H1 (cell line): ENCODE measurements around the gene GNG7. TPM values are rescaled to one million over a fixed set of nuclear protein-coding genes. Genes with fewer than 3 reads are reported as not detected.
"Not testable (repeated sequence)": the region's sequence is repeated elsewhere in the genome, so short reads cannot be mapped to it uniquely, and the experiment has no call there.

Experiments used
- CTCF ChIA-PET: fragments of 300-600 bp; sonication (Branson Sonifier 250); formaldehyde crosslinking; loops from one replicate; lab custom pipeline; 2021; ENCODE audit not compliant: partially characterized antibody; lab: Charles Lee
- POLR2A ChIA-PET: fragments of 300-600 bp; sonication (Branson Sonifier 250); formaldehyde crosslinking; loops from one replicate; lab custom pipeline; 2021; ENCODE audit warnings: inconsistent platforms; ENCODE audit not compliant: partially characterized antibody; lab: Charles Lee
- DNase-seq, 2 experiments: peaks; one replicate each; pipeline versions ENCODE4 v3.0.0 to v3.0.0-alpha.2; 2010 to 2022; ENCODE audit warnings: low spot score in 2 of 2, low read depth in 1 of 2, mixed read lengths in 1 of 2
- FAIRE-seq: peaks from 2 replicates; lab custom pipeline; 2011; peaks lifted over from hg19 to GRCh38; lab: Jason Lieb, UNC
- H2AFZ ChIP-seq: 2 replicates; pipeline ENCODE4 v1.8.1; 2012; ENCODE audit warnings: low read length, inconsistent platforms
- H2AK5ac ChIP-seq: 2 replicates; pipeline ENCODE4 v1.6.1; 2013; ENCODE audit warnings: low read depth, low read length
- H2BK120ac ChIP-seq: replicated peaks from 2 replicates; pipeline ENCODE3; 2013; ENCODE audit warnings: low read depth, low read length, inconsistent platforms
- H2BK12ac ChIP-seq: 2 replicates; pipeline ENCODE4 v1.6.1; 2013; ENCODE audit warnings: low read depth, low read length
- H2BK15ac ChIP-seq: 2 replicates; pipeline ENCODE4 v1.6.1; 2013; ENCODE audit warnings: low read length
- H2BK20ac ChIP-seq: 2 replicates; pipeline ENCODE4 v1.6.1; 2013; ENCODE audit warnings: low read length
- H2BK5ac ChIP-seq: 2 replicates; pipeline ENCODE4 v1.6.1; 2013; ENCODE audit warnings: low read depth, low read length
- H3K14ac ChIP-seq: 2 replicates; pipeline ENCODE4 v1.6.1; 2013; ENCODE audit warnings: inconsistent platforms; ENCODE audit not compliant: insufficient read length
- H3K18ac ChIP-seq: 2 replicates; pipeline ENCODE4 v1.6.1; 2013; ENCODE audit warnings: low read length; ENCODE audit errors: extremely low read depth
- H3K23ac ChIP-seq: 2 replicates; pipeline ENCODE4 v1.6.1; 2013; ENCODE audit warnings: inconsistent platforms; ENCODE audit not compliant: insufficient read length
- H3K23me2 ChIP-seq: 2 replicates; pipeline ENCODE4 v1.6.1; 2013; ENCODE audit warnings: low read depth, low read length
- H3K27ac ChIP-seq: 2 replicates; pipeline ENCODE4 v1.6.1; 2011; ENCODE audit warnings: low read depth, low read length, inconsistent platforms
- H3K27me3 ChIP-seq, 4 experiments: replicated peaks in 1 of 4; 1 replicate in 1 of 4; 2 replicates in 3 of 4; pipeline versions ENCODE4 v1.6.1 to v1.8.1; 2011 to 2013; ENCODE audit warnings: low read length in 3 of 4, mild to moderate bottlenecking in 3 of 4, inconsistent platforms in 2 of 4, mixed read lengths in 2 of 4, moderate library complexity in 1 of 4; ENCODE audit not compliant: control insufficient read depth in 3 of 4, insufficient read depth in 3 of 4; ENCODE audit errors: extremely low read depth in 1 of 4
- H3K36me3 ChIP-seq, 4 experiments: 2 replicates each; pipeline versions ENCODE4 v1.6.1 to v1.8.1; 2011 to 2013; ENCODE audit warnings: mild to moderate bottlenecking in 4 of 4, low read length in 3 of 4, moderate library complexity in 2 of 4, control low read depth in 1 of 4, inconsistent platforms in 1 of 4; ENCODE audit not compliant: insufficient read depth in 4 of 4, control insufficient read depth in 2 of 4
- H3K4ac ChIP-seq: replicated peaks from 2 replicates; pipeline ENCODE3; 2013; ENCODE audit warnings: low read length, low read depth, mixed read lengths, inconsistent platforms; ENCODE audit not compliant: insufficient read length
- H3K4me1 ChIP-seq, 4 experiments: replicated peaks in 1 of 4; 1 replicate in 1 of 4; 2 replicates in 3 of 4; pipeline versions ENCODE4 v1.6.1 to v1.8.1; 2011 to 2013; ENCODE audit warnings: low read length in 3 of 4, inconsistent platforms in 2 of 4, mixed read lengths in 1 of 4; ENCODE audit not compliant: insufficient read depth in 4 of 4, control insufficient read depth in 3 of 4
- H3K4me2 ChIP-seq, 2 experiments: 2 replicates each; pipeline versions ENCODE4 v1.6.1 to v1.8.1; 2011 to 2013; ENCODE audit warnings: low read depth in 2 of 2, low read length in 2 of 2, control low read depth in 1 of 2, inconsistent platforms in 1 of 2, mild to moderate bottlenecking in 1 of 2; ENCODE audit not compliant: insufficient read depth in 1 of 2
- H3K4me3 ChIP-seq, 4 experiments: fragments of 200-600, 300-600 bp in 1 of 4; sonication (generic), shearing (Covaris generic), sonication (Bioruptor Twin) in 1 of 4; 2 replicates each; pipeline versions ENCODE4 v1.5.1 to v1.8.1; 2011 to 2016; ENCODE audit warnings: low read length in 4 of 4, low read depth in 3 of 4, control low read depth in 2 of 4, inconsistent platforms in 2 of 4, mild to moderate bottlenecking in 2 of 4, mixed read lengths in 1 of 4, moderate library complexity in 1 of 4; ENCODE audit not compliant: insufficient read depth in 2 of 4; ENCODE audit errors: extremely low read depth in 1 of 4
- H3K56ac ChIP-seq: replicated peaks from 2 replicates; pipeline ENCODE3; 2013; ENCODE audit warnings: low read depth, mild to moderate bottlenecking, mixed read lengths, low read length, inconsistent platforms; ENCODE audit not compliant: insufficient read length
- H3K79me1 ChIP-seq: 2 replicates; pipeline ENCODE4 v1.6.1; 2013; ENCODE audit warnings: low read depth, low read length, control low read depth
- H3K79me2 ChIP-seq, 2 experiments: 2 replicates each; pipeline versions ENCODE4 v1.6.1 to v1.8.1; 2012 to 2013; ENCODE audit warnings: low read length in 2 of 2, mild to moderate bottlenecking in 2 of 2, inconsistent platforms in 1 of 2; ENCODE audit not compliant: insufficient read depth in 2 of 2, control insufficient read depth in 1 of 2
- H3K9ac ChIP-seq, 4 experiments: replicated peaks in 1 of 4; 1 replicate in 1 of 4; 2 replicates in 3 of 4; pipeline versions ENCODE4 v1.6.1 to v1.8.1; 2011 to 2013; ENCODE audit warnings: low read depth in 3 of 4, low read length in 3 of 4, control low read depth in 2 of 4, mild to moderate bottlenecking in 2 of 4, moderate library complexity in 2 of 4, inconsistent platforms in 1 of 4; ENCODE audit errors: extremely low read depth in 1 of 4
- H3K9me3 ChIP-seq, 2 experiments: 2 replicates each; pipeline versions ENCODE4 v1.6.1 to v1.8.1; 2012 to 2013; ENCODE audit warnings: mild to moderate bottlenecking in 2 of 2, moderate library complexity in 2 of 2, control low read depth in 1 of 2, inconsistent platforms in 1 of 2, low read depth in 1 of 2, low read length in 1 of 2, mixed read lengths in 1 of 2; ENCODE audit not compliant: insufficient read depth in 2 of 2
- H4K20me1 ChIP-seq, 2 experiments: replicated peaks in 1 of 2; 2 replicates each; pipeline versions ENCODE3 to v1.8.1; 2011 to 2013; ENCODE audit warnings: inconsistent platforms in 2 of 2, low read length in 2 of 2, mild to moderate bottlenecking in 1 of 2; ENCODE audit not compliant: insufficient read depth in 2 of 2, control insufficient read depth in 1 of 2
- H4K5ac ChIP-seq: 2 replicates; pipeline ENCODE4 v1.6.1; 2013; ENCODE audit warnings: low read length, low read depth, mixed read lengths, inconsistent platforms; ENCODE audit not compliant: insufficient read length
- H4K8ac ChIP-seq: 2 replicates; pipeline ENCODE4 v1.8.0; 2013; ENCODE audit warnings: mild to moderate bottlenecking, moderate library complexity, low read length, inconsistent platforms; ENCODE audit not compliant: insufficient read depth; ENCODE audit errors: extremely low read depth
- H4K91ac ChIP-seq: replicated peaks from 2 replicates; pipeline ENCODE3; 2013; ENCODE audit warnings: low read length, mixed read lengths, inconsistent platforms; ENCODE audit not compliant: insufficient read length
- CTCF ChIP-seq, 3 experiments: IDR thresholded peaks; 1 replicate in 2 of 3; 2 replicates in 1 of 3; pipeline versions ENCODE4 v1.5.1 to v1.6.1; 2011; ENCODE audit warnings: low read length in 3 of 3, mild to moderate bottlenecking in 3 of 3, inconsistent platforms in 2 of 3, low read depth in 1 of 3, moderate library complexity in 1 of 3; ENCODE audit not compliant: insufficient read depth in 1 of 3; ENCODE audit errors: control extremely low read depth in 1 of 3
- NRF1 ChIP-seq: IDR thresholded peaks from 2 replicates; pipeline ENCODE4 v1.6.1; 2011; ENCODE audit warnings: mild to moderate bottlenecking, low read depth, low read length, improper control_type of control experiment
- WGBS, 2 experiments: shearing (Covaris generic) in 1 of 2; methylation state at CpG; one replicate each; pipeline versions ENCODE4 v1.1.6 to v1.1.7; 2013 to 2015; ENCODE audit warnings: low lambda C conversion rate in 2 of 2, mixed read lengths in 2 of 2, inconsistent platforms in 1 of 2, low coverage in 1 of 2, missing lambda C conversion rate in 1 of 2; ENCODE audit not compliant: insufficient replicate concordance in 2 of 2, insufficient coverage in 1 of 2, insufficient read length in 1 of 2; ENCODE audit errors: extremely low coverage in 1 of 2, missing lambda C conversion rate in 1 of 2; 5-methylcytosine and 5-hydroxymethylcytosine counted together
- polyA plus RNA-seq, 7 experiments: library from polyadenylated mRNA; depleted of rRNA in 3 of 7; stranded (reverse) in 5 of 7; unstranded in 2 of 7; fragments of >200 nt in 5 of 7; fragments of 200-250 nt in 2 of 7; gene quantifications; 1 replicate in 5 of 7; 2 replicates in 1 of 7; 4 replicates in 1 of 7; pipeline versions ENCODE4 v1.2.1 to v1.2.3, GENCODE V29; 2011 to 2013; ENCODE audit warnings: missing spikeins in 2 of 7, mixed read lengths in 2 of 7
- total RNA-seq: library from RNA; stranded (reverse); fragmentation: NEBNext Ultra II Directional; extraction: Animal tissue kit (Norgen Biotek cat#: 25700); gene quantifications from 2 replicates; pipeline ENCODE4 v1.2.1, GENCODE V29; 2021
- TF ChIP-seq, protein P1 (sequence below): IDR thresholded peaks from 2 replicates; pipeline ENCODE4 v1.6.1; 2012; ENCODE audit warnings: low read length, inconsistent platforms

Gene GNG7
- total and polyA plus RNA-seq, 2 of the 8 experiments (the other 6 are each of a cell fraction or from before 2014, with no cell fraction given), result 2.8 to 7.8 TPM

DNA sequence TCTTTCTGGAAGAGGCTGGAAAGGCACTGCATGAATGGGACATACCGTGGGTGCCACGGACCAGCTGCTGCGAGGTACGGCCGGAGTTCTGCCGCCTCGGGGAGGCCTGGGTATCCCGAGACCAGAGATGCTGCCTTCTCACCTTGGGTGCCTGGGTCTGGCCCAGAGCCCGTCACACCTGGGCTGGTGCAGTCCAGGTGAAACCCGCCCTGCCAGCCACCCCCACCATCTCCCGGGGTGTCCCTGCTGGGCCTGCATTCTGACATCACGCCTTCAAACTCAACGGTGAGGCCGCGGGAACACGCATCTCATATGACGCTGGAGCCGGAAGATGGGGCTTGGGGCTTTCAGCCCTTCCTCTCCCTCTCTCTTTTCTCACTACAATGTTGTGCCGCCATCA is 128.6 kb downstream of the GNG7 start (continued):
- TF ChIP-seq CTCF (IDR thresholded peaks at IDR 0.05; ENCODE audit: control extremely low read depth in 1 of 3, insufficient read depth in 1 of 3, low read depth in 1 of 3, low read length in 3 of 3) (no peak), NRF1 (no peak)
- TF ChIP-seq, protein P1, sequence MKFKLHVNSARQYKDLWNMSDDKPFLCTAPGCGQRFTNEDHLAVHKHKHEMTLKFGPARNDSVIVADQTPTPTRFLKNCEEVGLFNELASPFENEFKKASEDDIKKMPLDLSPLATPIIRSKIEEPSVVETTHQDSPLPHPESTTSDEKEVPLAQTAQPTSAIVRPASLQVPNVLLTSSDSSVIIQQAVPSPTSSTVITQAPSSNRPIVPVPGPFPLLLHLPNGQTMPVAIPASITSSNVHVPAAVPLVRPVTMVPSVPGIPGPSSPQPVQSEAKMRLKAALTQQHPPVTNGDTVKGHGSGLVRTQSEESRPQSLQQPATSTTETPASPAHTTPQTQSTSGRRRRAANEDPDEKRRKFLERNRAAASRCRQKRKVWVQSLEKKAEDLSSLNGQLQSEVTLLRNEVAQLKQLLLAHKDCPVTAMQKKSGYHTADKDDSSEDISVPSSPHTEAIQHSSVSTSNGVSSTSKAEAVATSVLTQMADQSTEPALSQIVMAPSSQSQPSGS, result no peak

DNA sequence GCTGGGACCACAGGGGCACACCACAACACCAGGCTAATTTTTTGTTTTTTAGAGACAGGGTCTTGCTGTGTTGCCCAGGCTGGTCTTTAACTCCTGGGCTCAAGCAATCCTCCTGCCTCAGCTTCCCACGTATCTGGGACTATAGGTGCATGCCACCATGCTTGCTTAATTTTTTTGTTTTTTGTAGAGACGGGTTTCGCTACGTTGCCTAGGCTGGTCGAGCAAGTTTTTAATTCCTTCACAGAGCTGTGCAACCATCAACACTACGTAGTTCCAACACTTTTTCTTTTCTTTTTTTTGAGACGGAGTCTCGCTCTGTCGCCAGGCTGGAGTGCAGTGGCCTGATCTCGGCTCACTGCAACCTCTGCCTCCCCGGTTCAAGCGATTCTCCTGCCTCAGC is 130.3 kb downstream of the GNG7 start:
- H3K14ac ChIP-seq, H3K79me1 ChIP-seq, H2BK120ac ChIP-seq, H3K4me3 ChIP-seq, H3K9ac ChIP-seq, H4K5ac ChIP-seq, H3K4me2 ChIP-seq, H3K4ac ChIP-seq, H2AFZ ChIP-seq, FAIRE-seq, H2BK20ac ChIP-seq, H3K56ac ChIP-seq, H4K8ac ChIP-seq, H3K23ac ChIP-seq, H3K27ac ChIP-seq, H2BK5ac ChIP-seq, H3K27me3 ChIP-seq, H3K18ac ChIP-seq, H3K9me3 ChIP-seq, DNase-seq, H3K79me2 ChIP-seq, H4K20me1 ChIP-seq, H2BK12ac ChIP-seq, H4K91ac ChIP-seq, H2BK15ac ChIP-seq, H3K36me3 ChIP-seq, H3K23me2 ChIP-seq, H3K4me1 ChIP-seq, H2AK5ac ChIP-seq: not testable (repeated sequence)
- POLR2A ChIA-PET, result interaction anchor here (0.8 to 2.0 kb wide), 2 partner anchors 9 to 96 kb away, joined by 3 to 6 read pairs; partner anchors contain the start of gene GADD45B
- CTCF ChIA-PET, result interaction anchor here (0.6 to 1.4 kb wide), 3 partner anchors 18 to 300 kb away, joined by 3 to 6 read pairs (median 4); no protein-coding TSS in a partner anchor
- WGBS, 2 experiments, result 84% methylated on average over 12 of the region's 12 CpGs; no CpG with 5 or more reads in 1 of the 2 experiments
